Measurements from ENCODE around the gene PPP2R2D.

GRCh38 chr10:131964298-131964697, 63.5 kb downstream of the PPP2R2D start:
- no peak for TF ChIP-seq CTCF (IDR thresholded peaks at IDR 0.05)
- no peak for TF ChIP-seq POLR2A (IDR thresholded peaks at IDR 0.05)

Measured in right lobe of liver (tissue), 4 donors.